Liver (tissue), 9 donors: ENCODE data around the gene KIAA1217. TPM values are rescaled to one million over a fixed set of nuclear protein-coding genes. Genes with fewer than 3 reads are reported as not detected.

Experiments used
- DNase-seq: peaks from one replicate; pipeline ENCODE4 v3.0.0-alpha.2; 2017; ENCODE audit warnings: low spot score
- H3K27ac ChIP-seq, 2 donors: one replicate each; pipeline ENCODE4 v1.7.0; 2013; ENCODE audit warnings: inconsistent platforms in 2 of 2, low read length in 2 of 2, control low read depth in 1 of 2, low read depth in 1 of 2, mild to moderate bottlenecking in 1 of 2
- H3K27me3 ChIP-seq, 4 donors: one replicate each; pipeline versions ENCODE4 v1.6.1 to v1.7.0; 2013; ENCODE audit warnings: low read length in 3 of 4, inconsistent platforms in 1 of 4, mild to moderate bottlenecking in 1 of 4, moderate library complexity in 1 of 4; ENCODE audit not compliant: control insufficient read depth in 4 of 4, insufficient read depth in 4 of 4
- H3K36me3 ChIP-seq, 4 donors: one replicate each; pipeline versions ENCODE4 v1.6.1 to v1.7.0; 2013; ENCODE audit warnings: low read length in 3 of 4, mild to moderate bottlenecking in 3 of 4, low read depth in 1 of 4, moderate library complexity in 1 of 4; ENCODE audit not compliant: control insufficient read depth in 4 of 4, insufficient read depth in 3 of 4
- H3K4me1 ChIP-seq, 4 donors: one replicate each; pipeline versions ENCODE4 v1.6.1 to v1.7.0; 2013; ENCODE audit warnings: low read length in 3 of 4, mild to moderate bottlenecking in 3 of 4, moderate library complexity in 1 of 4; ENCODE audit not compliant: control insufficient read depth in 4 of 4, insufficient read depth in 4 of 4
- H3K4me3 ChIP-seq, 3 donors: one replicate each; pipeline versions ENCODE4 v1.6.1 to v1.7.0; 2013; ENCODE audit warnings: low read length in 3 of 3, control low read depth in 1 of 3, low read depth in 1 of 3, mild to moderate bottlenecking in 1 of 3
- H3K9ac ChIP-seq, 2 donors: one replicate each; pipeline ENCODE4 v1.7.0; 2013; ENCODE audit warnings: low read length in 2 of 2, mild to moderate bottlenecking in 2 of 2, moderate library complexity in 2 of 2, control low read depth in 1 of 2, low read depth in 1 of 2
- H3K9me3 ChIP-seq, 4 donors: one replicate each; pipeline versions ENCODE4 v1.6.1 to v1.7.0; 2013; ENCODE audit warnings: low read length in 3 of 4; ENCODE audit not compliant: control insufficient read depth in 4 of 4
- CTCF ChIP-seq: fragments of 150-350 bp; IDR thresholded peaks from 2 replicates; pipeline ENCODE4 v1.5.1; 2017; ENCODE audit warnings: improper control_type of control experiment, low read depth, low read length; ENCODE audit not compliant: missing input control
- EGR1 ChIP-seq, 2 donors: IDR thresholded peaks; 2 replicates each; pipeline ENCODE4 v1.6.1; 2016 to 2018; ENCODE audit warnings: antibody characterized with exemption in 2 of 2, low read depth in 2 of 2
- FOXA1 ChIP-seq: IDR thresholded peaks from 2 replicates; pipeline ENCODE4 v1.6.1; 2016; ENCODE audit warnings: antibody characterized with exemption
- FOXA2 ChIP-seq: IDR thresholded peaks from 2 replicates; pipeline ENCODE4 v1.6.1; 2016; ENCODE audit warnings: antibody characterized with exemption
- GABPA ChIP-seq, 2 donors: IDR thresholded peaks in 1 of 2; conservative IDR thresholded peaks in 1 of 2; 2 replicates each; pipeline ENCODE4 v1.6.1; 2016; ENCODE audit warnings: antibody characterized with exemption in 2 of 2, mild to moderate bottlenecking in 1 of 2, moderate library complexity in 1 of 2
- HNF4A ChIP-seq, 2 donors: conservative IDR thresholded peaks; 2 replicates each; pipeline ENCODE4 v1.6.1; 2016; ENCODE audit warnings: antibody characterized with exemption in 2 of 2, mild to moderate bottlenecking in 2 of 2
- HNF4G ChIP-seq: IDR thresholded peaks from 2 replicates; pipeline ENCODE4 v1.6.1; 2016; ENCODE audit warnings: antibody characterized with exemption
- JUND ChIP-seq, 2 donors: IDR thresholded peaks; 2 replicates each; pipeline ENCODE4 v1.6.1; 2016; ENCODE audit warnings: antibody characterized with exemption in 2 of 2
- NR2F2 ChIP-seq: IDR thresholded peaks from 2 replicates; pipeline ENCODE4 v1.6.1; 2016; ENCODE audit warnings: antibody characterized with exemption
- RAD21 ChIP-seq, 2 donors: IDR thresholded peaks; 2 replicates each; pipeline ENCODE4 v1.6.1; 2016; ENCODE audit warnings: antibody characterized with exemption in 2 of 2, mild to moderate bottlenecking in 2 of 2
- REST ChIP-seq: IDR thresholded peaks from 2 replicates; pipeline ENCODE4 v1.6.1; 2016; ENCODE audit warnings: antibody characterized with exemption, mild to moderate bottlenecking
- RXRA ChIP-seq, 2 donors: IDR thresholded peaks; 2 replicates each; pipeline ENCODE4 v1.6.1; 2017 to 2018; ENCODE audit warnings: antibody characterized with exemption in 2 of 2, mild to moderate bottlenecking in 1 of 2
- SP1 ChIP-seq: IDR thresholded peaks from 2 replicates; pipeline ENCODE4 v1.6.1; 2018; ENCODE audit warnings: antibody characterized with exemption, mild to moderate bottlenecking
- TAF1 ChIP-seq: conservative IDR thresholded peaks from 2 replicates; pipeline ENCODE4 v1.6.1; 2016; ENCODE audit warnings: antibody characterized with exemption, mild to moderate bottlenecking
- YY1 ChIP-seq: IDR thresholded peaks from 2 replicates; pipeline ENCODE4 v1.6.1; 2016; ENCODE audit warnings: antibody characterized with exemption, mild to moderate bottlenecking
- ZBTB33 ChIP-seq: IDR thresholded peaks from 2 replicates; pipeline ENCODE4 v1.6.1; 2016; ENCODE audit warnings: antibody characterized with exemption
- WGBS: extraction: QIAGEN DNeasy Blood & Tissue Kit; methylation state at CpG from one replicate; pipeline ENCODE4 v1.1.7; 2013; 5-methylcytosine and 5-hydroxymethylcytosine counted together
- polyA plus RNA-seq, 2 donors: library from polyadenylated mRNA; stranded (reverse) in 1 of 2; unstranded in 1 of 2; fragments of 200-250 nt in 1 of 2; fragments of >200 nt in 1 of 2; fragmentation: Nextera tagmentation in 1 of 2; extraction: Ambion mirVana in 1 of 2; gene quantifications; one replicate each; pipeline versions ENCODE4 v1.2.1 to v1.2.3, GENCODE V29; 2013 to 2015
- total RNA-seq, 2 donors: library from RNA; depleted of rRNA; stranded (reverse); fragments of >200 nt; gene quantifications; one replicate each; pipeline ENCODE4 v1.2.3, GENCODE V29; 2014
- TF ChIP-seq, protein P1 (sequence below): IDR thresholded peaks from 2 replicates; pipeline ENCODE4 v1.6.1; 2016; ENCODE audit warnings: antibody characterized with exemption
- TF ChIP-seq, protein P2 (sequence below): IDR thresholded peaks from 2 replicates; pipeline ENCODE4 v1.6.1; 2016; ENCODE audit warnings: antibody characterized with exemption
- donor health status: healthy.
- donor health status: healthy.
- donor health status: healthy.
- donor health status: healthy.
- donor health status: healthy.

Gene KIAA1217
- total and polyA plus RNA-seq, 4 donors = 4.5 to 12.8 (median 6.8) TPM

DNA sequence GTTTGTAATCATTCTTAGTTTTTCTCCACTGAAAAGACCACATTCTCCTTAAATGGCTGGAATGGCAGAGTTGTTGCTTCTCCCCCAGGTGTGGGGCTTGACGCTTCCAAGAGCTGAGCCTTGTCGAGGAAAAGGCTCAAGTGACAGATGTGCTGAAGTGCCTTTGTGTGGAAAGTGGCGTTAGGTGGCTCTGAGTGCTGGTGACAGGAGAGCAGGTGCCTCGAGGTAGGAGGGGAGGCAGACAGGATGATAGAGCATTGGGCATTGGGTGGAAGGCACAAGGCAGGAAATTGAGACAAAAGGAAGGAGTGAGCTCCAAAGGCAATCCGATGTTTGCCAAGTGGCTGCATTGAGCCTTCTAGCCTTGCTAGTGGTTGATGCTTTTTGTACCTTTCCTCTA lies 6.7 kb downstream of the KIAA1217 start:
- no peak for DNase-seq
- no peak for TF ChIP-seq NR2F2
- no peak for TF ChIP-seq FOXA2
- no peak for TF ChIP-seq RXRA (IDR thresholded peaks at IDR 0.05)
- TF ChIP-seq SP1 = no peak
- TF ChIP-seq HNF4A (conservative IDR thresholded peaks at IDR 0.05) = no peak
- TF ChIP-seq RAD21 (IDR thresholded peaks at IDR 0.05) = no peak
- TF ChIP-seq ZBTB33 = no peak
- TF ChIP-seq YY1 = no peak
- no peak for TF ChIP-seq EGR1 (IDR thresholded peaks at IDR 0.05; ENCODE audit: low read depth in 2 of 2)
- TF ChIP-seq, protein P1, sequence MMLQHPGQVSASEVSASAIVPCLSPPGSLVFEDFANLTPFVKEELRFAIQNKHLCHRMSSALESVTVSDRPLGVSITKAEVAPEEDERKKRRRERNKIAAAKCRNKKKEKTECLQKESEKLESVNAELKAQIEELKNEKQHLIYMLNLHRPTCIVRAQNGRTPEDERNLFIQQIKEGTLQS = no peak
- no peak for TF ChIP-seq FOXA1
- TF ChIP-seq, protein P2, sequence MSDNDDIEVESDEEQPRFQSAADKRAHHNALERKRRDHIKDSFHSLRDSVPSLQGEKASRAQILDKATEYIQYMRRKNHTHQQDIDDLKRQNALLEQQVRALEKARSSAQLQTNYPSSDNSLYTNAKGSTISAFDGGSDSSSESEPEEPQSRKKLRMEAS = no peak
- no peak for TF ChIP-seq TAF1
- Histone ChIP-seq H3K9me3 (no peaks in the 10 kb centered on the region), H3K36me3 (no peaks in the 10 kb centered on the region), H3K9ac (no peak overlapping the region), H3K27me3 (peaks cover 0 to 3% (median 0%) of the 10 kb centered on the region in 4 donors), H3K4me3 (no peak overlapping the region), H3K27ac (no peak overlapping the region), H3K4me1 (no peaks in the 10 kb centered on the region)
- 69% methylated on average over 5 of the region's 5 CpGs for WGBS

GRCh38 chr10:24219963-24220362 lies 11.0 kb downstream of the KIAA1217 start:
- WGBS = 90% methylated on average over 3 of the region's 3 CpGs
- H3K4me3 ChIP-seq = no peak overlapping the region
- TF ChIP-seq YY1 = no peak
- no peak for TF ChIP-seq JUND (IDR thresholded peaks at IDR 0.05)
- no peak for TF ChIP-seq SP1
- TF ChIP-seq, protein P1 = no peak
- no peak for TF ChIP-seq EGR1 (IDR thresholded peaks at IDR 0.05; ENCODE audit: low read depth in 2 of 2)
- TF ChIP-seq, protein P2 = no peak
- TF ChIP-seq GABPA (IDR thresholded peaks at IDR 0.05 in 1 of 2, conservative IDR thresholded peaks at IDR 0.05 in 1 of 2) = no peak
- TF ChIP-seq ZBTB33 = no peak
- no peak for TF ChIP-seq HNF4G
- no peak for TF ChIP-seq REST
- no peak for TF ChIP-seq RXRA (IDR thresholded peaks at IDR 0.05)
- no peak for TF ChIP-seq CTCF
- TF ChIP-seq FOXA1 = no peak
- TF ChIP-seq FOXA2 = no peak
- no peak for TF ChIP-seq NR2F2
- H3K4me1 ChIP-seq = no peaks in the 10 kb centered on the region
- no peaks in the 10 kb centered on the region for H3K36me3 ChIP-seq
- H3K27ac ChIP-seq = no peak overlapping the region
- H3K27me3 ChIP-seq = peaks cover 0 to 3% (median 0%) of the 10 kb centered on the region in 4 donors
- DNase-seq = no peak
- H3K9ac ChIP-seq = no peak overlapping the region
- H3K9me3 ChIP-seq = no peaks in the 10 kb centered on the region
